Colonic mucosa (tissue), 4 donors: ENCODE results near the gene TLR3. TPM values are rescaled to one million over a fixed set of nuclear protein-coding genes. Genes with fewer than 3 reads are reported as not detected.
"Not testable (repeated sequence)": the region's sequence is repeated elsewhere in the genome, so short reads cannot be mapped to it uniquely, and the experiment has no call there.

ENCODE experiments used
- DNase-seq: peaks from one replicate; pipeline ENCODE4 v3.0.0-alpha.2; 2020
- H3K27ac ChIP-seq: fragments of 200-600 bp; one replicate; pipeline ENCODE4 v1.8.0; 2021
- H3K27me3 ChIP-seq: fragments of 200-600 bp; one replicate; pipeline ENCODE4 v1.8.0; 2021
- H3K36me3 ChIP-seq: fragments of 200-600 bp; one replicate; pipeline ENCODE4 v1.8.0; 2021
- H3K4me1 ChIP-seq: fragments of 200-600 bp; one replicate; pipeline ENCODE4 v1.8.0; 2021; ENCODE audit warnings: mild to moderate bottlenecking
- H3K4me3 ChIP-seq: fragments of 200-600 bp; one replicate; pipeline ENCODE4 v1.8.0; 2021
- H3K9ac ChIP-seq, 2 donors: one replicate each; pipeline ENCODE4 v1.7.0; 2013; ENCODE audit warnings: control low read depth in 2 of 2, low read depth in 2 of 2, low read length in 2 of 2
- H3K9me3 ChIP-seq: fragments of 200-600 bp; one replicate; pipeline ENCODE4 v1.8.0; 2021
- CTCF ChIP-seq: fragments of 200-600 bp; IDR thresholded peaks from one replicate; pipeline ENCODE4 v1.8.0; 2022; ENCODE audit warnings: antibody characterized with exemption, mild to moderate bottlenecking
- intact Hi-C: fragments of 100-400 bp; cut with DNase I; formaldehyde crosslinking; loops from one replicate; pipeline ENCODE4 v1.14.1; 2022
- total RNA-seq, 2 donors: library from RNA; stranded (reverse); fragmentation: NEBNext Ultra II Directional in 1 of 2; extraction: Animal tissue kit (Norgen Biotek cat#: 25700) in 1 of 2; gene quantifications; one replicate each; pipeline ENCODE4 v1.2.1, GENCODE V29; 2021
- donor health status: healthy.
- donor health status: DM: no; HTN: no; CAD: no.
- donor health status: DM: no; HTN: no; CAD: no.

The TLR3 gene
- total RNA-seq, 2 donors from 2014 or later, result 13.6 to 48.6 TPM

DNA sequence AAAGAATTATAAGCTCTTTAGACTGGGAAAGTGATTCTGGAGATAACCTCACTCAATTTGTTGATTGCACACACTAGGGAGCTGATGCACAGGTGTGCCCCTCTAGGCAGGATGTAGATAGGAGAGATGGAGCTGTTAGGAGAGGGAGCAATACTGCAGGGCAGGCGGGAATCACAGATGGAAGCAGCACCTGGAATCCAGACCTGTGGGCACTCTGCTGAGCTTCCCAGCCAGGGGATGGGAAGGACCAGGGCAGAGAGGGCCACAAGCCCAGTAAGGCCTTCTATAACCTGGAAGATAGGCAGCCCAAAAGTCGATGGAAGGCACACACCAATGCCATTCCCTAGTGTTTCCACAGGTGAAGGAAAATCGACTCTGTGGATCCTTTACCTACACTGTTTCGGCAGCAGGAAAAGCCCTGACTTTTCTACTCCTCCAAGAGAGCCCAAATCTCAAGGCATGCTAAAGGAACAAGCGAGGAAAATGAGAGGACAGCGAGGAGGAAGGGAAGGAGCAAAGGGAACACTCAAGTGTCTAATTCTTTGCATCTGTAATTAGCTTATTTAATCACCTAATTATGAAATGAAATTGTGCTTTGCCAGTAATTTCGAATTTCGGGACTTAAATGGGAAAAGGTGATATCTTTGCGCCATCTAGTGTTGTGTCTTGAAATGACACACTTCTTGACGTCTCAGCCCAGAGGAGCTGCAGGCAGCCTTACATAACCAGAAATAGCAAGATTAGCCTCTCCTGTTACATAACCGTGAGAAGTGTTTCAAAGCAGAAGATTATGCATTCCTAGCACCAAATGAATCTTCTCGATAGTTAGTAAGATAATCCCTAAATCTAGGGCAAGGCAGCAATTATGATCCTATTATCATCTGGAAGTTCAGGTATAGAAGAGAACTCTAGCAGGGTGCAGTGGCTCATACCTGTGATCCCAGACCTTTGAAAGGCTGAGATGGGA, 31.0 kb upstream of the TLR3 start:
- Histone ChIP-seq H3K9ac (no peak overlapping the region), H3K27ac (no peak overlapping the region), H3K4me3 (no peak overlapping the region), H3K4me1 (no peaks in the 10 kb centered on the region), H3K27me3 (no peaks in the 10 kb centered on the region), H3K9me3 (no peaks in the 10 kb centered on the region), H3K36me3 (no peaks in the 10 kb centered on the region)
- DNase-seq, result peak; percentile 61
- TF ChIP-seq CTCF, result peak; percentile 49
- intact Hi-C loops, result loop anchor here (5.0 kb wide), 1 partner anchor 401 kb away; no protein-coding TSS in a partner anchor

- no peaks in the 10 kb centered on the region for H3K9me3 ChIP-seq
- TF ChIP-seq CTCF, result no peak
- intact Hi-C loops, result loop anchor here (5.0 kb wide), 1 partner anchor 402 kb away; no protein-coding TSS in a partner anchor
- H3K36me3 ChIP-seq, result no peaks in the 10 kb centered on the region
- no peaks in the 10 kb centered on the region for H3K27me3 ChIP-seq
- no peaks in the 10 kb centered on the region for H3K4me1 ChIP-seq
- DNase-seq, result no peak
- no peak overlapping the region for H3K9ac ChIP-seq
- no peak overlapping the region for H3K27ac ChIP-seq
- no peak overlapping the region for H3K4me3 ChIP-seq
These were observed 29.3 kb upstream of the TLR3 start for GRCh38 chr4:186039697-186040096.

DNA sequence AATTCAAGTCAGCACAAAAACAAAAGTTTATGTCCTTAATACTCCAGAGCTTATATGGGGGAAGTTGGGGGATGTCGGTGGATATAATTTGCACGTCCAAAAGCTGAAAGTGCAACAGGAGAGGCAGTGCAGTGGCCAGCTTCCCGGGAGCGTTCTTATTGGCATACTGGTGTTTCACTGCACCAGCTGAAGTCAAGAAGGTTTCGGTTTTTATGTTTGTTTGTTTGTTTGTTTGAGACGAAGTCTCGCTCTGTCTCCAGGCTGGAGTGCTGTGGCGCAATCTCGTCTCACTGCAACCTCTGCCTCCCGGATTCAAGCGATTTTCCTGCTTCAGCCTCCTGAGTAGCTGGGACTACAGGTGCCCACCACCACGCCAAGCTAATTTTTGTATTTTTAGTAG, 28.6 kb upstream of the TLR3 start:
- intact Hi-C loops, result no loop called here
- Histone ChIP-seq H3K27me3 (no peaks in the 10 kb centered on the region), H3K36me3 (no peaks in the 10 kb centered on the region), H3K27ac (no peak overlapping the region), H3K4me3 (no peak overlapping the region), H3K9me3 (no peaks in the 10 kb centered on the region), H3K4me1 (no peaks in the 10 kb centered on the region), H3K9ac (no peak overlapping the region)
- DNase-seq, result no peak
- no peak for TF ChIP-seq CTCF

DNA sequence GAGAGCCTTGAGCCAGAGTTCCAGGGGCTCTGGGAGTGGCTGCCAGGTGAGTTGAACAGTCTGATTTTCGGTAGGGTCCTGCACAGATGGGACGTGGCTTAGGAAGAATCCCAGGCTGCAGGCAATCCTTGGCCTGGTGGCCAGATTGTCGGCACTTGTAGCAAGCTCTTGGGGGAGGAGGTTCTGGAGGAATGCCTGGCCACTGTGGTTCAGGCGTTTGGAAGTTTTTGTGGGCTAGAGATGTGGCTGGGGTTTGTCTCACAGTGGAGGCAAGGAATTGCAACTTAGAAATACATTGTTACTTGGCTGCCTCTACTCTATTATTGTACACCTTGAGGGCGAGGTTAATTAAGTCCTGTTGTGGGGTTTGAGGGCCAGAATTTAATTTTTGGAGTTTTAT, 21.5 kb upstream of the TLR3 start:
- H3K27ac ChIP-seq, DNase-seq, H3K9me3 ChIP-seq, H3K4me3 ChIP-seq, H3K27me3 ChIP-seq, H3K4me1 ChIP-seq, intact Hi-C loops, H3K36me3 ChIP-seq, H3K9ac ChIP-seq: not testable (repeated sequence)

GRCh38 chr4:186050135-186050534, 18.8 kb upstream of the TLR3 start:
- intact Hi-C loops, H3K27ac ChIP-seq, H3K4me3 ChIP-seq, H3K9ac ChIP-seq, H3K27me3 ChIP-seq, H3K4me1 ChIP-seq, H3K36me3 ChIP-seq, DNase-seq, H3K9me3 ChIP-seq: not testable (repeated sequence)

GRCh38 chr4:186051096-186051495, 17.9 kb upstream of the TLR3 start:
- Histone ChIP-seq H3K27me3 (no peaks in the 10 kb centered on the region), H3K27ac (no peak overlapping the region), H3K36me3 (no peaks in the 10 kb centered on the region), H3K4me3 (no peak overlapping the region), H3K4me1 (no peaks in the 10 kb centered on the region), H3K9ac (no peak overlapping the region), H3K9me3 (no peaks in the 10 kb centered on the region)
- intact Hi-C loops, result no loop called here
- DNase-seq, result no peak
- TF ChIP-seq CTCF, result no peak
